Stimulated activated CD4-positive, alpha-beta T cell treated with anti-CD3 and anti-CD28 coated beads, Interleukin-15, amount 100 ng/mL, for 48 hours (primary cell): ENCODE data around the gene ZNF287.

ENCODE experiments used
- DNase-seq, 2 donors: peaks; one replicate each; pipeline ENCODE4 v3.0.0-alpha.2; 2020; ENCODE audit warnings: low read depth in 2 of 2

ZNF287 gene

GRCh38 chr17:16516594-16517051 is 52.4 kb downstream of the ZNF287 start:
- DNase-seq: no peak

GRCh38 chr17:16515933-16516332 is 53.1 kb downstream of the ZNF287 start:
- no peak for DNase-seq

- no peak for DNase-seq
These were observed 55.1 kb downstream of the ZNF287 start for GRCh38 chr17:16513873-16514272.

DNA sequence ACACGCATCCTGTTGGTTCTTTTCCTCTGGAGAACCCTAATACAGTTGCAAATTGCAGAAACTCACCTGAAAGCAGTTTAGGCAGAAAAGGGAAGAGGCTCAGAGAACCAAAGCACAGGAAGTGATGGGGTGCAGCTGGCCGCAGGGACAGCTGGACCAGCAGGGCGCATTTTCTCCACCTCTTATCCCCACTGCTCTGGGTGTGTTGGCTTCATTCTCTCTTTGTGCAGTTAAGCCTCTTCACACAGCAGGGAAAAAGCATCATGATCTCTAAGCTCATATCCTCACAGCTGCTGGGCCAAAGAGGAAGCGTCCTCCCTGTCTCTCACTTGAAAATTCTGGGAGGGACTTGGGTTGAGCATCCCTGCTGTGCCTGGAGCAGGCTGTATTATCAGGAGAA is 57.0 kb downstream of the ZNF287 start:
- no peak for DNase-seq

DNA sequence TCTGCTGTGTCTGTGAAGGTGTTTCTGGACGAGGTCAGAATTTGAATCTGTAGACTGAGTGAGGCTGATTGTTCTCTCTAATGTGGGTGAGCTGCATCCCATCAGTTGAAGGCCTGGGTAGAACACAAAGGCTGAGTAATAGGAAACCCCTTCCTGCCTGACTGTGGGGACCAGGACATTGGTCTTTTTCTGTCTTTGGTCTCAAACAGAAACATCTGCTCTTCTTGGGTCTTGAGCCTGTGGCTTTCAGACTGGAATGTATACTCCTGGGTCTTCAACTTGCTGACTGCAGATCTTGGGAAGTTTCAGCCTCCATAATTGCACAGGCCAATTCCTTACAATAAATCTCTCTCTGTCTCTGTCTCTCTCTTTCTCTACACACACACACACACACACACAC is 57.4 kb downstream of the ZNF287 start:
- no peak for DNase-seq

GRCh38 chr17:16507918-16508533 is 61.0 kb downstream of the ZNF287 start:
- no peak for DNase-seq

DNA sequence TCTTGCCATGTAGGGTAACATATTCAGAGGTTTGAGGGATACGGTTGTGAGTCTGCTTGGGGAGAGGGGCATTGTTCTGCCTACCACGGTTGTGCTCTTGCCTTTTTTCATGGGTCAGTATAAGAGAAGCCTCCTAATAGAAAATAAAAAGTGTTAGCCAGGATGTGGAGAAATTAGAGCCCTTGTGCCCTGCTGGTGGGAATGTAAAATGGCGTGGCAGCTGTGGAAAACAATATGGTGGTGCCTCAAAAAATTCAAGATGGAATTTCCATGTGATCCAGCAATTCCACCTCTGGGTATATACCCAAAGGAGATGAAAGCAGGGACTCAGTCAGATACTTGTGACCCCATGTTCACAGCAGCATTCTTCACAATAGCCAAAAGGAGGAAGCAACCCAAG is 62.8 kb downstream of the ZNF287 start:
- no peak for DNase-seq

- DNase-seq: no peak
These were observed 64.0 kb downstream of the ZNF287 start for GRCh38 chr17:16504984-16505383.
